H9 (cell line): ENCODE results near the gene GAL3ST3. TPM values are rescaled to one million over a fixed set of nuclear protein-coding genes. Genes with fewer than 3 reads are reported as not detected.

Source experiments
- DNase-seq: peaks from one replicate; pipeline ENCODE4 v3.0.0-alpha.2; 2017
- H2AFZ ChIP-seq: one replicate; pipeline ENCODE4 v1.6.1; 2013; ENCODE audit warnings: mild to moderate bottlenecking, low read length, control low read depth, moderate library complexity
- H2AK5ac ChIP-seq: 2 replicates; pipeline ENCODE4 v1.6.1; 2013; ENCODE audit warnings: low read length, control low read depth, mixed read lengths; ENCODE audit not compliant: insufficient read length
- H2BK120ac ChIP-seq: one replicate; pipeline ENCODE4 v1.6.1; 2013; ENCODE audit warnings: low read depth, mild to moderate bottlenecking, low read length, control low read depth, inconsistent platforms; ENCODE audit not compliant: poor library complexity, severe bottlenecking
- H2BK12ac ChIP-seq: 2 replicates; pipeline ENCODE4 v1.6.1; 2013; ENCODE audit warnings: low read length, control low read depth, mixed read lengths, low read depth; ENCODE audit not compliant: insufficient read length
- H2BK15ac ChIP-seq: 2 replicates; pipeline ENCODE4 v1.6.1; 2013; ENCODE audit warnings: low read depth, low read length, control low read depth
- H2BK20ac ChIP-seq: one replicate; pipeline ENCODE4 v1.6.1; 2013; ENCODE audit warnings: low read depth, mild to moderate bottlenecking, low read length, control low read depth, inconsistent platforms; ENCODE audit not compliant: poor library complexity, severe bottlenecking
- H2BK5ac ChIP-seq: 2 replicates; pipeline ENCODE4 v1.6.1; 2013; ENCODE audit warnings: low read length, control low read depth, mixed read lengths; ENCODE audit not compliant: insufficient read length
- H3K14ac ChIP-seq: 2 replicates; pipeline ENCODE4 v1.6.1; 2013; ENCODE audit warnings: low read length, control low read depth; ENCODE audit not compliant: insufficient read depth
- H3K18ac ChIP-seq: 2 replicates; pipeline ENCODE4 v1.6.1; 2013; ENCODE audit warnings: low read depth, mild to moderate bottlenecking, mixed read lengths, low read length, control low read depth; ENCODE audit not compliant: insufficient read length
- H3K23ac ChIP-seq: 2 replicates; pipeline ENCODE4 v1.6.1; 2013; ENCODE audit warnings: low read length, control low read depth, mixed read lengths, low read depth; ENCODE audit not compliant: insufficient read length
- H3K23me2 ChIP-seq: 2 replicates; pipeline ENCODE4 v1.6.1; 2013; ENCODE audit warnings: low read depth, mild to moderate bottlenecking, mixed read lengths, low read length, control low read depth; ENCODE audit not compliant: insufficient read length, poor library complexity, severe bottlenecking
- H3K27ac ChIP-seq: 2 replicates; pipeline ENCODE4 v1.5.1; 2013; ENCODE audit warnings: low read length, control low read depth, mixed read lengths, low read depth; ENCODE audit not compliant: insufficient read length
- H3K27me3 ChIP-seq: 2 replicates; pipeline ENCODE4 v1.6.1; 2013; ENCODE audit warnings: low read length, control low read depth, inconsistent platforms; ENCODE audit not compliant: insufficient read depth
- H3K4ac ChIP-seq: 2 replicates; pipeline ENCODE4 v1.6.1; 2013; ENCODE audit warnings: low read depth, mild to moderate bottlenecking, control low read depth, inconsistent platforms, low read length, moderate library complexity
- H3K4me1 ChIP-seq: 2 replicates; pipeline ENCODE4 v1.6.1; 2013; ENCODE audit warnings: low read length, control low read depth, inconsistent platforms; ENCODE audit not compliant: insufficient read depth
- H3K4me2 ChIP-seq: 2 replicates; pipeline ENCODE4 v1.6.1; 2013; ENCODE audit warnings: low read length, control low read depth, mixed read lengths; ENCODE audit not compliant: insufficient read length, insufficient read depth
- H3K56ac ChIP-seq: 2 replicates; pipeline ENCODE4 v1.6.1; 2013; ENCODE audit warnings: low read depth, mild to moderate bottlenecking, mixed read lengths, low read length, control low read depth; ENCODE audit not compliant: insufficient read length
- H3K79me1 ChIP-seq: 2 replicates; pipeline ENCODE4 v1.6.1; 2013; ENCODE audit warnings: low read depth, mild to moderate bottlenecking, moderate library complexity, low read length, control low read depth, inconsistent platforms; ENCODE audit not compliant: insufficient read depth, poor library complexity, severe bottlenecking
- H3K79me2 ChIP-seq: 2 replicates; pipeline ENCODE4 v1.6.1; 2013; ENCODE audit warnings: low read length, control low read depth, inconsistent platforms; ENCODE audit not compliant: insufficient read depth
- H3K9ac ChIP-seq: 2 replicates; pipeline ENCODE4 v1.6.1; 2013; ENCODE audit warnings: low read length, control low read depth, mixed read lengths; ENCODE audit not compliant: insufficient read length; ENCODE audit errors: extremely low read depth
- H3K9me3 ChIP-seq: one replicate; pipeline ENCODE4 v1.6.1; 2013; ENCODE audit warnings: low read depth, low read length, inconsistent platforms; ENCODE audit not compliant: control insufficient read depth
- H3T11ph ChIP-seq: one replicate; pipeline ENCODE4 v1.6.1; 2013; ENCODE audit warnings: mild to moderate bottlenecking, low read length, control low read depth, inconsistent platforms
- H4K20me1 ChIP-seq: one replicate; pipeline ENCODE4 v1.6.1; 2013; ENCODE audit not compliant: control insufficient read depth, insufficient read length, insufficient read depth
- H4K5ac ChIP-seq: 2 replicates; pipeline ENCODE4 v1.6.1; 2013; ENCODE audit warnings: low read depth, mild to moderate bottlenecking, mixed read lengths, low read length, control low read depth; ENCODE audit not compliant: insufficient read length
- H4K8ac ChIP-seq: replicated peaks from 2 replicates; pipeline ENCODE4 v1.6.1; 2013; ENCODE audit warnings: low read length, control low read depth, mixed read lengths, low read depth; ENCODE audit not compliant: insufficient read length
- H4K91ac ChIP-seq: 2 replicates; pipeline ENCODE4 v1.6.1; 2013; ENCODE audit warnings: low read depth, mild to moderate bottlenecking, moderate library complexity, mixed read lengths, low read length, control low read depth; ENCODE audit not compliant: insufficient read length
- H3K27ac Mint-ChIP-seq, 3 experiments: 2 replicates in 2 of 3; 3 replicates in 1 of 3; pipeline ENCODE4 v1.8.0; 2020 to 2021; ENCODE audit warnings: mixed read lengths in 3 of 3, mild to moderate bottlenecking in 1 of 3, moderate library complexity in 1 of 3
- H3K27me3 Mint-ChIP-seq: 2 replicates; pipeline ENCODE4 v1.8.0; 2021; ENCODE audit warnings: low read depth, mild to moderate bottlenecking, moderate library complexity, mixed read lengths
- H3K36me3 Mint-ChIP-seq, 3 experiments: 2 replicates in 2 of 3; 3 replicates in 1 of 3; pipeline ENCODE4 v1.8.0; 2020 to 2021; ENCODE audit warnings: low read depth in 3 of 3, mixed read lengths in 3 of 3; ENCODE audit not compliant: insufficient read depth in 1 of 3
- H3K4me1 Mint-ChIP-seq, 2 experiments: 2 replicates each; pipeline ENCODE4 v1.8.0; 2020; ENCODE audit warnings: mixed read lengths in 2 of 2
- H3K4me3 Mint-ChIP-seq, 2 experiments: 2 replicates in 1 of 2; 3 replicates in 1 of 2; pipeline ENCODE4 v1.8.0; 2020 to 2021; ENCODE audit warnings: mild to moderate bottlenecking in 2 of 2, mixed read lengths in 2 of 2, moderate library complexity in 1 of 2
- H3K9me3 Mint-ChIP-seq, 2 experiments: 2 replicates in 1 of 2; 3 replicates in 1 of 2; pipeline ENCODE4 v1.8.0; 2020; ENCODE audit warnings: mild to moderate bottlenecking in 2 of 2, mixed read lengths in 2 of 2, moderate library complexity in 1 of 2
- CTCF ChIP-seq: fragments of 200-600 bp; sonication (generic); conservative IDR thresholded peaks from 3 replicates; pipeline ENCODE4 v1.8.0; 2021; ENCODE audit warnings: antibody characterized with exemption, mild to moderate bottlenecking
- WGBS: extraction: QIAGEN DNeasy Blood & Tissue Kit; methylation state at CpG from one replicate; pipeline ENCODE4 v1.1.7; 2013; ENCODE audit warnings: missing lambda C conversion rate, low lambda C conversion rate, mixed read lengths; ENCODE audit not compliant: insufficient read length; ENCODE audit errors: extremely low coverage; 5-methylcytosine and 5-hydroxymethylcytosine counted together
- total RNA-seq: library from RNA; stranded (reverse); gene quantifications from 2 replicates; pipeline ENCODE4 v1.2.1, GENCODE V29; 2021

GAL3ST3 gene
- total RNA-seq, 1 experiment from 2014 or later = 17.2 TPM

GRCh38 chr11:66051371-66051765, 2.4 kb upstream of the GAL3ST3 start:
- Mint-ChIP-seq H3K4me1 (peaks cover 27 to 38% of the 10 kb centered on the region in 2 experiments), H3K27ac (peak overlapping the region; percentile 34 to 97 (median 93); a peak in 6 of 7 replicates), H3K27me3 (no peaks in the 10 kb centered on the region; the same call in 1 of the 2 replicates), H3K36me3 (peaks cover 22 to 36% (median 35%) of the 10 kb centered on the region in 3 experiments), H3K9me3 (no peaks in the 10 kb centered on the region), H3K4me3 (peak overlapping the region; percentile 95 to 99)
- no peak overlapping the region for H2BK15ac ChIP-seq
- peaks cover 6% of the 10 kb centered on the region; the same call in 1 of the 2 replicates for H3K4me1 ChIP-seq
- no peak overlapping the region for H4K8ac ChIP-seq
- no peak overlapping the region for H4K91ac ChIP-seq
- peaks cover 15% of the 10 kb centered on the region for H3K23me2 ChIP-seq
- H3T11ph ChIP-seq = no peak overlapping the region
- H2AFZ ChIP-seq = no peak overlapping the region
- no peak overlapping the region for H3K27ac ChIP-seq
- DNase-seq = no peak
- H2AK5ac ChIP-seq = no peak overlapping the region
- no peak overlapping the region for H2BK120ac ChIP-seq
- peak overlapping the region; percentile 40 for H3K9ac ChIP-seq
- no peak overlapping the region for H3K4ac ChIP-seq
- H2BK20ac ChIP-seq = no peak overlapping the region
- peaks cover 12% of the 10 kb centered on the region; the same call in 1 of the 2 replicates for H3K79me2 ChIP-seq
- no peak overlapping the region; the same call in 1 of the 2 replicates for H3K14ac ChIP-seq
- no peaks in the 10 kb centered on the region for H3K27me3 ChIP-seq
- H3K79me1 ChIP-seq = peaks cover 9% of the 10 kb centered on the region
- no peak overlapping the region for H2BK5ac ChIP-seq
- no peak overlapping the region for H3K18ac ChIP-seq
- peaks cover 3% of the 10 kb centered on the region for H4K20me1 ChIP-seq
- H3K9me3 ChIP-seq = no peaks in the 10 kb centered on the region
- peak overlapping the region; percentile 44 for H3K4me2 ChIP-seq
- no CpG with 5 or more reads among the region's 12 CpGs for WGBS
- no peak overlapping the region for H2BK12ac ChIP-seq
- no peak for TF ChIP-seq CTCF
- no peak overlapping the region for H4K5ac ChIP-seq
- H3K23ac ChIP-seq = no peak overlapping the region
- H3K56ac ChIP-seq = no peak overlapping the region
